ENCODE data around the gene MASP2. TPM values are rescaled to one million over a fixed set of nuclear protein-coding genes. Genes with fewer than 3 reads are reported as not detected.
A peak's percentile ranks its signal among the peaks of the same experiment; 100 is the strongest.

The MASP2 gene
- total and polyA plus RNA-seq, 9 of the 15 experiments (the other 6 are each of a cell fraction or from before 2014, with no cell fraction given) = 0.01 to 0.23 (median 0.06) TPM; not detected in 3

DNA sequence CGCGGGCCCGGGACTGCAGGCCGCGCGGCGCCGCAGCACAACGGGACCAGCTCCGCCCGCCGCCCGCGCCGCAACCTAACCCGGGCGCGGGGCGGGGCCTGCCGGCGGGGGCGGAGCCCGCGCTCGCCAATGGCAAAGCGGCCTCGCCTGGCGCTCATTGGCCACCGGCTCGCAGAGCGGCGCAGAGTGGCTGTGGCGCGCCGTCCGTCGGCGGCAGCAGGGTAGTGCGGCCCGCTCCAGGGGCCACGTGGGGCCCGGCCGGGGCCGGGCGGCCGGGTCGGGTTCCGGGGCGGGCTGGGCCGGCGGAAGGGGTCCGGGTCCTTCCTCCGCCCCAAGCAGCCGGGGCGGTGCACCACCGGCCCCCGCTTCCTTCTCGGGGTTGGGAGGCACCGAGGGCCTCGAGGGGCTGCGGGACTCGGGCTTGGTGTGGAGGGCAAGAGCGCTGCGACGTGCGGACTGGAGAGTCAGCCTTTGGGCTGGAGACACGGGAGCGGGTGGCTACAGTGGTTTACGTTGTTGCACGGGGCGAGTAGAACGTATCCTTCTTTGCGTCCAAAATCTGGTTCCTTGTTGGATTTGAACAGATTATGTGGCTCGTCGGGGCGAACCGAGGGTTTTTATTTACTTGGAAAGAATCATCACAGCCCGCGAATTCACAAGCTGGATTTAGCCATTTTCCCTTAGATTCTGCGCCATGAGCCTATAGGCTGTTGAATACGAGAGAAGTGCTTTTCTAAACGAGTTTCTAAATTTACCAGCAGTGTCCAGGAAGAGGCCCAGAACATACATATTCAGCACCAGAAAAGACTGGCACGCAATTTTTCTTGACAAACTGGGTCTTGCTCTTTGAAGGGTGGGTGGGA lies 13.2 kb upstream of the MASP2 start, which contains the start of gene SRM (continued):
- TF ChIP-seq PPARD (CRISPR knock-in tag; IDR thresholded peaks at IDR 0.05) (no peak), BCOR (IDR thresholded peaks at IDR 0.05) (0 out of 2 replicates have a peak, but pooled peaks have one; percentile 9), SUPT5H (IDR thresholded peaks at IDR 0.05) (peak; percentile 84), NR2F6 (CRISPR knock-in tag; IDR thresholded peaks at IDR 0.05) (no peak), NR4A1 (CRISPR knock-in tag; IDR thresholded peaks at IDR 0.05) (0 out of 2 replicates have a peak, but pooled peaks have one; percentile 55), NR4A1 (tag; IDR thresholded peaks at IDR 0.05) (no peak), MTF1 (CRISPR knock-in tag; IDR thresholded peaks at IDR 0.05; ENCODE audit: borderline replicate concordance) (no peak), ZNF778 (CRISPR knock-in tag; IDR thresholded peaks at IDR 0.05) (no peak), SRSF1 (IDR thresholded peaks at IDR 0.05; ENCODE audit: low read depth, low read length) (no peak), SNRNP70 (optimal IDR thresholded peaks at IDR 0.05; ENCODE audit: low read depth, low read length) (no peak), KAT2B (IDR thresholded peaks at IDR 0.05; ENCODE audit: low read depth, low read length) (no peak), HMG20A (CRISPR knock-in tag; conservative IDR thresholded peaks at IDR 0.05) (no peak), ATF7 (IDR thresholded peaks at IDR 0.05) (peak; percentile 74), EGR1 (conservative IDR thresholded peaks at IDR 0.05) (peak; percentile 54; the same call in 1 of the 2 replicates), ZNF212 (CRISPR knock-in tag; IDR thresholded peaks at IDR 0.05) (no peak), ELF2 (CRISPR knock-in tag; IDR thresholded peaks at IDR 0.05) (no peak), ZNF12 (CRISPR knock-in tag; IDR thresholded peaks at IDR 0.05) (no peak)
- TF ChIP-seq, protein P1, sequence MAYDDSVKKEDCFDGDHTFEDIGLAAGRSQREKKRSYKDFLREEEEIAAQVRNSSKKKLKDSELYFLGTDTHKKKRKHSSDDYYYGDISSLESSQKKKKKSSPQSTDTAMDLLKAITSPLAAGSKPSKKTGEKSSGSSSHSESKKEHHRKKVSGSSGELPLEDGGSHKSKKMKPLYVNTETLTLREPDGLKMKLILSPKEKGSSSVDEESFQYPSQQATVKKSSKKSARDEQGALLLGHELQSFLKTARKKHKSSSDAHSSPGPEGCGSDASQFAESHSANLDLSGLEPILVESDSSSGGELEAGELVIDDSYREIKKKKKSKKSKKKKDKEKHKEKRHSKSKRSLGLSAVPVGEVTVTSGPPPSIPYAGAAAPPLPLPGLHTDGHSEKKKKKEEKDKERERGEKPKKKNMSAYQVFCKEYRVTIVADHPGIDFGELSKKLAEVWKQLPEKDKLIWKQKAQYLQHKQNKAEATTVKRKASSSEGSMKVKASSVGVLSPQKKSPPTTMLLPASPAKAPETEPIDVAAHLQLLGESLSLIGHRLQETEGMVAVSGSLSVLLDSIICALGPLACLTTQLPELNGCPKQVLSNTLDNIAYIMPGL (CRISPR knock-in tag; IDR thresholded peaks at IDR 0.05) = no peak
- TF ChIP-seq, protein P2, sequence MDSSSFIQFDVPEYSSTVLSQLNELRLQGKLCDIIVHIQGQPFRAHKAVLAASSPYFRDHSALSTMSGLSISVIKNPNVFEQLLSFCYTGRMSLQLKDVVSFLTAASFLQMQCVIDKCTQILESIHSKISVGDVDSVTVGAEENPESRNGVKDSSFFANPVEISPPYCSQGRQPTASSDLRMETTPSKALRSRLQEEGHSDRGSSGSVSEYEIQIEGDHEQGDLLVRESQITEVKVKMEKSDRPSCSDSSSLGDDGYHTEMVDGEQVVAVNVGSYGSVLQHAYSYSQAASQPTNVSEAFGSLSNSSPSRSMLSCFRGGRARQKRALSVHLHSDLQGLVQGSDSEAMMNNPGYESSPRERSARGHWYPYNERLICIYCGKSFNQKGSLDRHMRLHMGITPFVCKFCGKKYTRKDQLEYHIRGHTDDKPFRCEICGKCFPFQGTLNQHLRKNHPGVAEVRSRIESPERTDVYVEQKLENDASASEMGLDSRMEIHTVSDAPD (CRISPR knock-in tag; IDR thresholded peaks at IDR 0.05) = no peak
- TF ChIP-seq, protein P3, sequence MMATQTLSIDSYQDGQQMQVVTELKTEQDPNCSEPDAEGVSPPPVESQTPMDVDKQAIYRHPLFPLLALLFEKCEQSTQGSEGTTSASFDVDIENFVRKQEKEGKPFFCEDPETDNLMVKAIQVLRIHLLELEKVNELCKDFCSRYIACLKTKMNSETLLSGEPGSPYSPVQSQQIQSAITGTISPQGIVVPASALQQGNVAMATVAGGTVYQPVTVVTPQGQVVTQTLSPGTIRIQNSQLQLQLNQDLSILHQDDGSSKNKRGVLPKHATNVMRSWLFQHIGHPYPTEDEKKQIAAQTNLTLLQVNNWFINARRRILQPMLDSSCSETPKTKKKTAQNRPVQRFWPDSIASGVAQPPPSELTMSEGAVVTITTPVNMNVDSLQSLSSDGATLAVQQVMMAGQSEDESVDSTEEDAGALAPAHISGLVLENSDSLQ (IDR thresholded peaks at IDR 0.05) = peak; percentile 23; the same call in 1 of the 2 replicates
- TF ChIP-seq, protein P4, sequence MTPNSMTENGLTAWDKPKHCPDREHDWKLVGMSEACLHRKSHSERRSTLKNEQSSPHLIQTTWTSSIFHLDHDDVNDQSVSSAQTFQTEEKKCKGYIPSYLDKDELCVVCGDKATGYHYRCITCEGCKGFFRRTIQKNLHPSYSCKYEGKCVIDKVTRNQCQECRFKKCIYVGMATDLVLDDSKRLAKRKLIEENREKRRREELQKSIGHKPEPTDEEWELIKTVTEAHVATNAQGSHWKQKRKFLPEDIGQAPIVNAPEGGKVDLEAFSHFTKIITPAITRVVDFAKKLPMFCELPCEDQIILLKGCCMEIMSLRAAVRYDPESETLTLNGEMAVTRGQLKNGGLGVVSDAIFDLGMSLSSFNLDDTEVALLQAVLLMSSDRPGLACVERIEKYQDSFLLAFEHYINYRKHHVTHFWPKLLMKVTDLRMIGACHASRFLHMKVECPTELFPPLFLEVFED (CRISPR knock-in tag; conservative IDR thresholded peaks at IDR 0.05) = no peak
- TF ChIP-seq, protein P5, sequence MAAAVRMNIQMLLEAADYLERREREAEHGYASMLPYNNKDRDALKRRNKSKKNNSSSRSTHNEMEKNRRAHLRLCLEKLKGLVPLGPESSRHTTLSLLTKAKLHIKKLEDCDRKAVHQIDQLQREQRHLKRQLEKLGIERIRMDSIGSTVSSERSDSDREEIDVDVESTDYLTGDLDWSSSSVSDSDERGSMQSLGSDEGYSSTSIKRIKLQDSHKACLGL (CRISPR knock-in tag; IDR thresholded peaks at IDR 0.05; ENCODE audit: borderline replicate concordance, poor library complexity, severe bottlenecking) = peak; percentile 100
